Endothelial cell of umbilical vein (primary cell): Measurements from ENCODE around the gene ABCC5. TPM values are rescaled to one million over a fixed set of nuclear protein-coding genes. Genes with fewer than 3 reads are reported as not detected.

ENCODE experiments used
- BruUV-seq: library from RNA; stranded (reverse); fragments of 400-500 nt; replicated peaks from 2 replicates; lab custom pipeline; 2021; lab: Mats Ljungman, UMichigan
- CTCF ChIA-PET: fragments of 300-600, 350-600 bp; sonication (Branson Sonifier 250); formaldehyde crosslinking; loops from one replicate; lab custom pipeline; 2021; ENCODE audit warnings: antibody characterized with exemption, inconsistent platforms; lab: Charles Lee
- POLR2A ChIA-PET: fragments of 300-600, 350-600 bp; sonication (Branson Sonifier 250); formaldehyde crosslinking; loops from one replicate; lab custom pipeline; 2021; ENCODE audit warnings: antibody characterized with exemption, inconsistent platforms; lab: Charles Lee
- DNase-seq: peaks from one replicate; pipeline ENCODE4 v3.0.0-alpha.2; 2011; ENCODE audit warnings: low read depth, low spot score
- FAIRE-seq: peaks from 2 replicates; lab custom pipeline; 2011; peaks lifted over from hg19 to GRCh38; lab: Jason Lieb, UNC
- H2AFZ ChIP-seq: 2 replicates; pipeline ENCODE4 v1.6.0; 2012; ENCODE audit warnings: low read depth, low read length, control low read depth, inconsistent platforms
- H3K27ac ChIP-seq: 2 replicates; pipeline ENCODE4 v1.5.1; 2011; ENCODE audit warnings: low read depth, mild to moderate bottlenecking, control low read depth, low read length, moderate library complexity; ENCODE audit not compliant: insufficient read depth
- H3K27me3 ChIP-seq, 2 experiments: 2 replicates each; pipeline versions ENCODE4 v1.6.0 to v1.6.1; 2011; ENCODE audit warnings: low read length in 2 of 2, mixed read lengths in 1 of 2; ENCODE audit not compliant: control insufficient read depth in 2 of 2, insufficient read depth in 2 of 2
- H3K36me3 ChIP-seq, 2 experiments: 2 replicates in 1 of 2; 3 replicates in 1 of 2; pipeline ENCODE4 v1.5.1; 2011; ENCODE audit warnings: low read length in 2 of 2, mild to moderate bottlenecking in 1 of 2, moderate library complexity in 1 of 2; ENCODE audit not compliant: control insufficient read depth in 2 of 2, insufficient read depth in 2 of 2; ENCODE audit errors: extremely low read depth in 1 of 2
- H3K4me1 ChIP-seq: 3 replicates; pipeline ENCODE4 v1.5.1; 2011; ENCODE audit warnings: mild to moderate bottlenecking, low read length; ENCODE audit not compliant: control insufficient read depth, insufficient read depth; ENCODE audit errors: extremely low read depth
- H3K4me2 ChIP-seq: 2 replicates; pipeline ENCODE4 v1.6.1; 2011; ENCODE audit warnings: low read length, control low read depth, mixed read lengths; ENCODE audit not compliant: insufficient read depth
- H3K4me3 ChIP-seq, 3 experiments: fragments of 200-600 bp in 1 of 3; sonication (generic), shearing (Covaris generic) in 1 of 3; replicated peaks in 1 of 3; 2 replicates each; pipeline ENCODE4 v1.5.1; 2011 to 2016; ENCODE audit warnings: control low read depth in 3 of 3, low read length in 3 of 3, mild to moderate bottlenecking in 2 of 3, inconsistent platforms in 1 of 3, low read depth in 1 of 3, moderate library complexity in 1 of 3; ENCODE audit not compliant: insufficient read depth in 1 of 3
- H3K79me2 ChIP-seq: 2 replicates; pipeline ENCODE4 v1.6.0; 2012; ENCODE audit warnings: low read length, inconsistent platforms; ENCODE audit not compliant: control insufficient read depth, insufficient read depth
- H3K9ac ChIP-seq: replicated peaks from 2 replicates; pipeline ENCODE3; 2011; ENCODE audit warnings: low read length, control low read depth; ENCODE audit not compliant: insufficient read depth; ENCODE audit errors: extremely low read depth
- H3K9me1 ChIP-seq: replicated peaks from 3 replicates; pipeline ENCODE4 v1.6.0; 2011; ENCODE audit warnings: mild to moderate bottlenecking, low read length; ENCODE audit not compliant: control insufficient read depth, insufficient read depth; ENCODE audit errors: extremely low read depth
- H3K9me3 ChIP-seq: replicated peaks from 2 replicates; pipeline ENCODE4 v1.5.1; 2012; ENCODE audit warnings: low read length, inconsistent platforms; ENCODE audit not compliant: control insufficient read depth, insufficient read depth
- H4K20me1 ChIP-seq: replicated peaks from 2 replicates; pipeline ENCODE3; 2011; ENCODE audit warnings: mild to moderate bottlenecking, low read length; ENCODE audit not compliant: control insufficient read depth, insufficient read depth; ENCODE audit errors: extremely low read depth
- EZH2 ChIP-seq: IDR thresholded peaks from 2 replicates; pipeline ENCODE4 v1.6.1; 2012; ENCODE audit warnings: borderline replicate concordance, low read depth, mild to moderate bottlenecking, moderate library complexity, low read length, inconsistent platforms; ENCODE audit not compliant: severe bottlenecking
- FOS ChIP-seq: IDR thresholded peaks from 2 replicates; pipeline ENCODE4 v1.6.1; 2011; ENCODE audit warnings: mild to moderate bottlenecking, low read length, moderate library complexity, borderline replicate concordance; ENCODE audit not compliant: insufficient read depth
- GATA2 ChIP-seq: IDR thresholded peaks from 2 replicates; pipeline ENCODE4 v1.7.0; 2011; ENCODE audit warnings: low read depth, mild to moderate bottlenecking, moderate library complexity, mixed read lengths, low read length; ENCODE audit not compliant: insufficient read length, insufficient read depth
- JUN ChIP-seq: IDR thresholded peaks from 2 replicates; pipeline ENCODE4 v1.6.1; 2011; ENCODE audit warnings: borderline replicate concordance, low read depth; ENCODE audit not compliant: insufficient read length, insufficient read depth
- MYC ChIP-seq: IDR thresholded peaks from one replicate; pipeline ENCODE4 v1.6.1; 2011; ENCODE audit warnings: mild to moderate bottlenecking, low read depth, low read length
- POLR2A ChIP-seq: IDR thresholded peaks from 2 replicates; pipeline ENCODE4 v1.6.1; 2012; ENCODE audit warnings: low read depth, mild to moderate bottlenecking, control low read depth, low read length
- POLR2AphosphoS5 ChIP-seq: IDR thresholded peaks from 2 replicates; pipeline ENCODE4 v1.6.1; 2012; ENCODE audit warnings: low read depth, mild to moderate bottlenecking, control low read depth, low read length, moderate library complexity; ENCODE audit not compliant: insufficient read depth
- dilution Hi-C: fragments of 300-500 bp; cut with MboI; formaldehyde crosslinking; loops from one replicate; pipeline ENCODE4 v1.15.0; 2019; ENCODE audit warnings: low sequenced_read_pairs; ENCODE audit not compliant: extremely low pct_ligation_motif_present
- intact Hi-C: fragments of 100-400 bp; cut with micrococcal nuclease; formaldehyde crosslinking; loops from one replicate; pipeline ENCODE4 v1.10.0; 2022
- polyA plus RNA-seq, 4 experiments: library from polyadenylated mRNA; depleted of rRNA in 3 of 4; stranded (reverse) in 3 of 4; unstranded in 1 of 4; fragments of >200 nt; gene quantifications; 2 replicates each; pipeline versions ENCODE4 v1.2.1 to v1.2.3, GENCODE V29; 2011 to 2012; ENCODE audit warnings: missing spikeins in 1 of 4
- total RNA-seq: library from RNA; stranded (reverse); gene quantifications from 2 replicates; pipeline ENCODE4 v1.2.3, GENCODE V29; 2021
- TF ChIP-seq, protein P1 (sequence below): IDR thresholded peaks from 2 replicates; pipeline ENCODE4 v1.6.1; 2011; ENCODE audit not compliant: insufficient read depth, insufficient read length
- TF ChIP-seq, protein P2 (sequence below), 2 donors: IDR thresholded peaks; 1 replicate in 1 of 2; 2 replicates in 1 of 2; pipeline ENCODE4 v1.5.1; 2011; ENCODE audit warnings: low read length in 2 of 2, mild to moderate bottlenecking in 2 of 2, moderate library complexity in 2 of 2, control low read depth in 1 of 2, inconsistent platforms in 1 of 2, low read depth in 1 of 2; ENCODE audit not compliant: insufficient read depth in 1 of 2; ENCODE audit errors: extremely low read depth in 1 of 2

The ABCC5 gene
- total and polyA plus RNA-seq, 2 donors (not counting 3 experiments of a cell fraction or from before 2014, with no cell fraction given), result 22.5 to 24.6 TPM

DNA sequence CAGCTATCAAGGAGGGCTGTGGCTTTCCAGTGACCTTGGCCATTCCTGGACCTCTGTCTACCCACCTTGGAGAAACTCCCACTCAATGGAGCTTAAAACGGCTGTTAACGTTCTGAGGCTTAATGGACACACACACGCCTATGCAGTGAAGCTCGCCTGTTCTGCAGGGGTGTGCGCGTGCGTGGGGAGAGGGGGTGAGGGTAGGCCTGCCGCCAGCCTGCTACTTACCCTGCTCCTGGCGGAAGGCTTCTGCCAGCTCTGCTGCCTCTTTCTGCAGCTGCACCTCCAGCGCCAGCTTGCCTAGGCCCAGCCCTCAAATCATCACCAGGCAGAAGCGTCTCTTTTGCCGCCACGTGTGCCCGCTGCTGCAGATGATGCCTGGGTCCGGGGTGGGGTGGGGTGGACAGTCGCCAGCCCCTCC lies 109.8 kb downstream of the ABCC5 start:
- H3K4me1 ChIP-seq, result no peaks in the 10 kb centered on the region
- dilution Hi-C loops, result no loop called here
- no peak overlapping the region for H3K27ac ChIP-seq
- no peak overlapping the region for H3K4me2 ChIP-seq
- no peaks in the 10 kb centered on the region for H3K27me3 ChIP-seq
- DNase-seq, result no peak
- TF ChIP-seq EZH2, result no peak
- no peak for FAIRE-seq
- H3K9ac ChIP-seq, result no peak overlapping the region
- no peaks in the 10 kb centered on the region for H3K9me3 ChIP-seq
- no peaks in the 10 kb centered on the region for H3K79me2 ChIP-seq
- intact Hi-C loops, result no loop called here
- H3K36me3 ChIP-seq, result no peaks in the 10 kb centered on the region
- H4K20me1 ChIP-seq, result no peaks in the 10 kb centered on the region
- CTCF ChIA-PET, result interaction anchor here (1.3 kb wide), 1 partner anchor 12 kb away, joined by 5 read pairs; no protein-coding TSS in a partner anchor
- no peak overlapping the region for H2AFZ ChIP-seq
- no TSS peak for BruUV-seq
- no peaks in the 10 kb centered on the region for H3K9me1 ChIP-seq
- POLR2A ChIA-PET, result no interaction called here
- H3K4me3 ChIP-seq, result no peak overlapping the region

DNA sequence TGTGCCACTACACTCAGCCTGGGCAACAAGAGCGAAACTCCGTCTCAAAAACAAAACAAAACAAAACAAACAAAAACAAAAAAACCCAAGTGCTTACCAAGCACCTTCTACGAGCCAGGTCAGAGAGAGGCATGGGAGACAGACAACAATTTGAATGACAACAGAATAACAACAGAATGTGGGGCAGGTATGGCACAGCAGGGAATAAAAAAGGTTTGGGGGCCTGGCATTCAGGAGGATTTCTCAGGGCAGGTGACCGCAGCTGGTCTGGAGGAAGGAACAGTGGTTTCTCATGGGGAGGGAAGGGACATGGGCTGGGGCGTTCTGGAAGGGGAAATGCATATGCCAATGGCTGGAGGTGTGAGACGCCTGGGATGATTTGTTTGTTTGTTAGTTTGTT lies 110.5 kb downstream of the ABCC5 start:
- FAIRE-seq, result no peak
- intact Hi-C loops (no loop called here), dilution Hi-C loops (no loop called here)
- Histone ChIP-seq H3K9me3 (no peaks in the 10 kb centered on the region), H3K79me2 (no peaks in the 10 kb centered on the region), H2AFZ (no peak overlapping the region), H4K20me1 (no peaks in the 10 kb centered on the region), H3K27me3 (no peaks in the 10 kb centered on the region), H3K27ac (no peak overlapping the region), H3K4me3 (no peak overlapping the region), H3K4me1 (no peaks in the 10 kb centered on the region), H3K9me1 (no peaks in the 10 kb centered on the region), H3K9ac (no peak overlapping the region), H3K36me3 (no peaks in the 10 kb centered on the region), H3K4me2 (no peak overlapping the region)
- ChIA-PET POLR2A (no interaction called here), CTCF (interaction anchor here (1.3 kb wide), 1 partner anchor 12 kb away, joined by 5 read pairs; no protein-coding TSS in a partner anchor)
- TF ChIP-seq EZH2, result no peak
- TF ChIP-seq JUN, result no peak
- TF ChIP-seq POLR2A, result no peak
- TF ChIP-seq, protein P1, sequence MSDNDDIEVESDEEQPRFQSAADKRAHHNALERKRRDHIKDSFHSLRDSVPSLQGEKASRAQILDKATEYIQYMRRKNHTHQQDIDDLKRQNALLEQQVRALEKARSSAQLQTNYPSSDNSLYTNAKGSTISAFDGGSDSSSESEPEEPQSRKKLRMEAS, result no peak
- TF ChIP-seq MYC, result no peak
- TF ChIP-seq, protein P2, sequence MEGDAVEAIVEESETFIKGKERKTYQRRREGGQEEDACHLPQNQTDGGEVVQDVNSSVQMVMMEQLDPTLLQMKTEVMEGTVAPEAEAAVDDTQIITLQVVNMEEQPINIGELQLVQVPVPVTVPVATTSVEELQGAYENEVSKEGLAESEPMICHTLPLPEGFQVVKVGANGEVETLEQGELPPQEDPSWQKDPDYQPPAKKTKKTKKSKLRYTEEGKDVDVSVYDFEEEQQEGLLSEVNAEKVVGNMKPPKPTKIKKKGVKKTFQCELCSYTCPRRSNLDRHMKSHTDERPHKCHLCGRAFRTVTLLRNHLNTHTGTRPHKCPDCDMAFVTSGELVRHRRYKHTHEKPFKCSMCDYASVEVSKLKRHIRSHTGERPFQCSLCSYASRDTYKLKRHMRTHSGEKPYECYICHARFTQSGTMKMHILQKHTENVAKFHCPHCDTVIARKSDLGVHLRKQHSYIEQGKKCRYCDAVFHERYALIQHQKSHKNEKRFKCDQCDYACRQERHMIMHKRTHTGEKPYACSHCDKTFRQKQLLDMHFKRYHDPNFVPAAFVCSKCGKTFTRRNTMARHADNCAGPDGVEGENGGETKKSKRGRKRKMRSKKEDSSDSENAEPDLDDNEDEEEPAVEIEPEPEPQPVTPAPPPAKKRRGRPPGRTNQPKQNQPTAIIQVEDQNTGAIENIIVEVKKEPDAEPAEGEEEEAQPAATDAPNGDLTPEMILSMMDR (IDR thresholded peaks at IDR 0.05; ENCODE audit: extremely low read depth in 1 of 2, insufficient read depth in 1 of 2, low read depth in 1 of 2, low read length in 2 of 2), result no peak
- TF ChIP-seq GATA2, result no peak
- TF ChIP-seq POLR2AphosphoS5, result no peak
- no peak for TF ChIP-seq FOS
- no TSS peak for BruUV-seq
- DNase-seq, result no peak
